Sigmoid colon (tissue), 7 donors: ENCODE results near the gene MGAM2. TPM values are rescaled to one million over a fixed set of nuclear protein-coding genes. Genes with fewer than 3 reads are reported as not detected.

Experiments
- DNase-seq: peaks from one replicate; pipeline ENCODE4 v3.0.0-alpha.2; 2019
- H3K27ac ChIP-seq, 4 donors: fragments of 200-600 bp; sonication (generic); one replicate each; pipeline ENCODE4 v1.5.1; 2016 to 2019; ENCODE audit warnings: mild to moderate bottlenecking in 1 of 4
- H3K27me3 ChIP-seq, 3 donors: fragments of 200-600 bp; sonication (generic); one replicate each; pipeline ENCODE4 v1.5.1; 2019; ENCODE audit warnings: mild to moderate bottlenecking in 1 of 3
- H3K36me3 ChIP-seq, 4 donors: fragments of 200-600 bp; sonication (generic); one replicate each; pipeline ENCODE4 v1.5.1; 2016 to 2019
- H3K4me1 ChIP-seq, 4 donors: fragments of 200-600 bp; sonication (generic); one replicate each; pipeline ENCODE4 v1.5.1; 2017 to 2019
- H3K4me3 ChIP-seq, 4 donors: fragments of 200-600 bp; sonication (generic); one replicate each; pipeline ENCODE4 v1.5.1; 2017 to 2019; ENCODE audit warnings: mild to moderate bottlenecking in 2 of 4, moderate library complexity in 1 of 4
- H3K9me3 ChIP-seq, 4 donors: fragments of 200-600 bp in 3 of 4; sonication (generic) in 3 of 4; one replicate each; pipeline versions ENCODE4 v1.5.1 to v1.6.1; 2013 to 2019
- EP300 ChIP-seq, 4 donors: sonication (generic); formaldehyde crosslinking; IDR thresholded peaks; one replicate each; pipeline ENCODE4 v1.6.1; 2017; ENCODE audit warnings: antibody characterized with exemption in 4 of 4
- POLR2A ChIP-seq, 2 donors: fragments of 450-650 bp; IDR thresholded peaks; one replicate each; pipeline ENCODE4 v1.6.1; 2016; ENCODE audit warnings: antibody characterized with exemption in 2 of 2, mild to moderate bottlenecking in 2 of 2, moderate library complexity in 2 of 2
- POLR2AphosphoS5 ChIP-seq, 4 donors: sonication (generic); formaldehyde crosslinking; IDR thresholded peaks; one replicate each; pipeline ENCODE4 v1.6.1; 2017; ENCODE audit warnings: antibody characterized with exemption in 4 of 4
- WGBS, 2 donors: extraction: QIAGEN DNeasy Blood & Tissue Kit; methylation state at CpG; one replicate each; pipeline ENCODE4 v1.1.7; 2013; 5-methylcytosine and 5-hydroxymethylcytosine counted together
- intact Hi-C: fragments of 100-400 bp; cut with DNase I; formaldehyde crosslinking; loops from one replicate; pipeline ENCODE4 v1.15.1; 2023
- polyA plus RNA-seq, 3 donors: library from polyadenylated mRNA; stranded (reverse); fragments of 200-250 nt; gene quantifications; one replicate each; pipeline ENCODE4 v1.2.3, GENCODE V29; 2013
- total RNA-seq, 4 donors: library from RNA; depleted of rRNA; stranded (reverse); fragments of >200 nt; gene quantifications; one replicate each; pipeline ENCODE4 v1.1.0, GENCODE V29; 2016
- TF ChIP-seq, protein P1 (sequence below), 4 experiments: fragments of 450-650 bp in 3 of 4; fragments of 200-600 bp in 1 of 4; IDR thresholded peaks; one replicate each; pipeline ENCODE4 v1.5.1; 2016 to 2019; ENCODE audit warnings: antibody characterized with exemption in 4 of 4, mild to moderate bottlenecking in 3 of 4, moderate library complexity in 2 of 4
- donor health status: healthy with polysubstance abuse.
- donor health status: Bipolar disorder and iron deficiency.
- donor health status: healthy.

Gene MGAM2
- total and polyA plus RNA-seq, 7 donors, result 0.28 to 2.1 (median 0.71) TPM; not detected in 2

DNA sequence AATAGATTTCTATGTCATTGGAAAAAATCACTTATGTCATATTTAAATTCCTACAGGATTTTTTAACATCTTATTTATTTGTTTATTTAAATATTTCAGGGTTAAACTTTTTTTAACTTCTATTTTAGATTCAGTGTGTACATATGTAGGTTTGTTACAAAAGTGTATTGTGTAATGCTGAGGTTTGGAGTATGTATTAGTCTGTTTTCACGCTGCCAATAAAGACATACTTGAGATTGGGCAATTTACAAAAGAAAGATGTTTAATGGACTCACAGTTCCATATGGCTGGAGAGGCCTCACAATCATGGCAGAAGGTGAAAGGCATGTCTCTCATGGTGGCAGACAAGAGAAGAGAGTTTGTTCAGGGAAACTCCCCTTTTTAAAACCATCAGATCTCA, 65.4 kb downstream of the MGAM2 start:
- no peaks in the 10 kb centered on the region for H3K4me1 ChIP-seq
- 79 to 87% methylated on average over 1 of the region's 1 CpG for whole genome bisulfite sequencing, 2 donors
- intact Hi-C loops, result no loop called here
- H3K27ac ChIP-seq, result no peak overlapping the region
- DNase-seq, result no peak
- no peak overlapping the region for H3K4me3 ChIP-seq
- TF ChIP-seq, protein P1, sequence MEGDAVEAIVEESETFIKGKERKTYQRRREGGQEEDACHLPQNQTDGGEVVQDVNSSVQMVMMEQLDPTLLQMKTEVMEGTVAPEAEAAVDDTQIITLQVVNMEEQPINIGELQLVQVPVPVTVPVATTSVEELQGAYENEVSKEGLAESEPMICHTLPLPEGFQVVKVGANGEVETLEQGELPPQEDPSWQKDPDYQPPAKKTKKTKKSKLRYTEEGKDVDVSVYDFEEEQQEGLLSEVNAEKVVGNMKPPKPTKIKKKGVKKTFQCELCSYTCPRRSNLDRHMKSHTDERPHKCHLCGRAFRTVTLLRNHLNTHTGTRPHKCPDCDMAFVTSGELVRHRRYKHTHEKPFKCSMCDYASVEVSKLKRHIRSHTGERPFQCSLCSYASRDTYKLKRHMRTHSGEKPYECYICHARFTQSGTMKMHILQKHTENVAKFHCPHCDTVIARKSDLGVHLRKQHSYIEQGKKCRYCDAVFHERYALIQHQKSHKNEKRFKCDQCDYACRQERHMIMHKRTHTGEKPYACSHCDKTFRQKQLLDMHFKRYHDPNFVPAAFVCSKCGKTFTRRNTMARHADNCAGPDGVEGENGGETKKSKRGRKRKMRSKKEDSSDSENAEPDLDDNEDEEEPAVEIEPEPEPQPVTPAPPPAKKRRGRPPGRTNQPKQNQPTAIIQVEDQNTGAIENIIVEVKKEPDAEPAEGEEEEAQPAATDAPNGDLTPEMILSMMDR (IDR thresholded peaks at IDR 0.05), result no peak
- TF ChIP-seq POLR2A (IDR thresholded peaks at IDR 0.05) (no peak), EP300 (IDR thresholded peaks at IDR 0.05) (no peak), POLR2AphosphoS5 (IDR thresholded peaks at IDR 0.05) (no peak)
- H3K27me3 ChIP-seq, result no peaks in the 10 kb centered on the region
- H3K36me3 ChIP-seq, result no peaks in the 10 kb centered on the region
- no peaks in the 10 kb centered on the region for H3K9me3 ChIP-seq

GRCh38 chr7:142177869-142178268, 66.4 kb downstream of the MGAM2 start:
- DNase-seq, result no peak
- TF ChIP-seq POLR2AphosphoS5 (IDR thresholded peaks at IDR 0.05) (no peak), POLR2A (IDR thresholded peaks at IDR 0.05) (no peak), EP300 (IDR thresholded peaks at IDR 0.05) (no peak)
- TF ChIP-seq, protein P1 (IDR thresholded peaks at IDR 0.05), result no peak
- Histone ChIP-seq H3K4me1 (no peaks in the 10 kb centered on the region), H3K4me3 (no peak overlapping the region), H3K27ac (no peak overlapping the region), H3K27me3 (no peaks in the 10 kb centered on the region), H3K9me3 (no peaks in the 10 kb centered on the region), H3K36me3 (no peaks in the 10 kb centered on the region)
- intact Hi-C loops, result no loop called here

GRCh38 chr7:142180426-142180825, 68.9 kb downstream of the MGAM2 start:
- no peaks in the 10 kb centered on the region for H3K36me3 ChIP-seq
- no peak overlapping the region for H3K27ac ChIP-seq
- no peaks in the 10 kb centered on the region for H3K4me1 ChIP-seq
- no peak for TF ChIP-seq POLR2A (IDR thresholded peaks at IDR 0.05)
- TF ChIP-seq, protein P1 (IDR thresholded peaks at IDR 0.05), result no peak
- no peak for TF ChIP-seq EP300 (IDR thresholded peaks at IDR 0.05)
- TF ChIP-seq POLR2AphosphoS5 (IDR thresholded peaks at IDR 0.05), result no peak
- WGBS, 2 donors, result 90 to 94% methylated on average over 1 of the region's 1 CpG
- no peaks in the 10 kb centered on the region for H3K9me3 ChIP-seq
- no peak for DNase-seq
- H3K27me3 ChIP-seq, result no peaks in the 10 kb centered on the region
- H3K4me3 ChIP-seq, result no peak overlapping the region
- intact Hi-C loops, result no loop called here

DNA sequence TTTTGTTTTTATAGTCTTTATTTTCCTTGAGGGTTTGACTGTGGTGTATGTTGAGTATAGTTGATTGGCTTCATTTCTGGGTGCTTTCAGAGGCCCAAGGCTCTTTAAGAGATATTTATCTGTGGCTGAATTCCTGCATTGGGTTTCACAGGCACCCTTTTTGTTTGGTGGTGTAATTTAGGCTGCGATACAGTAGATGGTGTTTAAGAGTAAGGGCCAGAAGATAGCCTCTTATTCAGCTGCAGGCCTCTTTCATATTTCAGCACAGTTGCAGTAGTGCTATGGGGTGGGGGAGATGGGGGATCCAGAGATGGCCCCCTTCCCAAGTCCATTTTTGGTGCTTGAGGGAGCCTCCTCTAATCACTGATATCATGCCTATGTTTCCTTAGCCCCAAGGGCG, 69.7 kb downstream of the MGAM2 start:
- DNase-seq, result no peak
- no peak for TF ChIP-seq POLR2AphosphoS5 (IDR thresholded peaks at IDR 0.05)
- TF ChIP-seq, protein P1 (IDR thresholded peaks at IDR 0.05), result no peak
- no peak for TF ChIP-seq EP300 (IDR thresholded peaks at IDR 0.05)
- no peak for TF ChIP-seq POLR2A (IDR thresholded peaks at IDR 0.05)
- intact Hi-C loops, result no loop called here
- 92 to 96% methylated on average over 2 of the region's 2 CpGs for WGBS, 2 donors
- H3K27me3 ChIP-seq, result no peaks in the 10 kb centered on the region
- no peaks in the 10 kb centered on the region for H3K4me1 ChIP-seq
- H3K27ac ChIP-seq, result no peak overlapping the region
- no peak overlapping the region for H3K4me3 ChIP-seq
- H3K36me3 ChIP-seq, result no peaks in the 10 kb centered on the region
- no peaks in the 10 kb centered on the region for H3K9me3 ChIP-seq

GRCh38 chr7:142181966-142182365, 70.4 kb downstream of the MGAM2 start:
- no peaks in the 10 kb centered on the region for H3K36me3 ChIP-seq
- no peak overlapping the region for H3K4me3 ChIP-seq
- no peaks in the 10 kb centered on the region for H3K9me3 ChIP-seq
- no peak overlapping the region for H3K27ac ChIP-seq
- TF ChIP-seq POLR2AphosphoS5 (IDR thresholded peaks at IDR 0.05) (no peak), POLR2A (IDR thresholded peaks at IDR 0.05) (no peak), EP300 (IDR thresholded peaks at IDR 0.05) (no peak)
- TF ChIP-seq, protein P1 (IDR thresholded peaks at IDR 0.05), result no peak
- intact Hi-C loops, result no loop called here
- H3K4me1 ChIP-seq, result no peaks in the 10 kb centered on the region
- no peak for DNase-seq
- H3K27me3 ChIP-seq, result no peaks in the 10 kb centered on the region
- 88 to 90% methylated on average over 1 of the region's 1 CpG for WGBS, 2 donors
